Fibroblast of the aortic adventitia (primary cell): ENCODE results near the gene PJA1. TPM values are rescaled to one million over a fixed set of nuclear protein-coding genes. Genes with fewer than 3 reads are reported as not detected.

Experiments
- DNase-seq: peaks from one replicate; pipeline ENCODE4 v3.0.0-alpha.2; 2010; ENCODE audit warnings: low read depth
- H3K4me3 ChIP-seq: 2 replicates; pipeline ENCODE4 v1.5.1; 2011; ENCODE audit warnings: low read depth, mild to moderate bottlenecking, control low read depth, low read length, moderate library complexity
- total RNA-seq: library from RNA; depleted of rRNA; stranded (reverse); fragments of >200 nt; gene quantifications from 2 replicates; pipeline ENCODE4 v1.2.3, GENCODE V29; 2012; ENCODE audit warnings: low replicate concordance
- TF ChIP-seq, protein P1 (sequence below): IDR thresholded peaks from 2 replicates; pipeline ENCODE4 v1.5.1; 2011; ENCODE audit warnings: mild to moderate bottlenecking, low read length, control low read depth, inconsistent platforms; ENCODE audit not compliant: insufficient read depth

Gene PJA1
- total RNA-seq, 1 donor, result 15.7 TPM

DNA sequence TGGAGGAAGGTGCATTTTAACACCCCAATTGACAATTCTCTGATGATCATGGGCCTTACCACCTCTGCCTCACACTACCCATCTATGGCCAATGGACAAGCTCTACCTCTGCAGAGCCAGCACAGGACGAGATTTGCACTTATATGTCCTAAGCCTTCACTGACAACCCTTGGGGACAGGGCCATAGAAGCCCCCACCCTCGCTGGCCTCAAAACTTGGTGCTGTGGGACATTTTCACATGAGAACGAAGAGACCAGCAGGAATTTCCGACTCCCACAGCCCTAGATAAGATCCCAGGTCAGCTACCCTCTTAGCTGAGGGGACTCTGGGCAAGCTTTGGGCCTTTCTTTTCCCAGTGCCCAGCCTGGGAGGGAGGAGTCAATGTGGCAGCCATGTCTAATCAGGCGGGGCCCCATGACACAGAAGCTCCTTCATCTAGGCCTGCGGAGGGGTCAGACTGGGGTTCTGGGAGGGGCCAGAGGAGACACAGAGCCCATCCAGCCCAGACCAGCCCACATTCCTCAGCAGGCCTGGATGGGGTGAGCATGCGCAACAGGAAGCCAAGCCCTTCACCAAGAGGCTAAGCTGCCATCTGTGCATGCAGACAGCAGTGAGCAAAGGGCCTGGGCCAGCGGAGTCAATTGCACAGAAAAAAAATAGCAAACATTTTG, 12.1 kb downstream of the PJA1 start:
- DNase-seq, result peak; percentile 37
- TF ChIP-seq, protein P1, sequence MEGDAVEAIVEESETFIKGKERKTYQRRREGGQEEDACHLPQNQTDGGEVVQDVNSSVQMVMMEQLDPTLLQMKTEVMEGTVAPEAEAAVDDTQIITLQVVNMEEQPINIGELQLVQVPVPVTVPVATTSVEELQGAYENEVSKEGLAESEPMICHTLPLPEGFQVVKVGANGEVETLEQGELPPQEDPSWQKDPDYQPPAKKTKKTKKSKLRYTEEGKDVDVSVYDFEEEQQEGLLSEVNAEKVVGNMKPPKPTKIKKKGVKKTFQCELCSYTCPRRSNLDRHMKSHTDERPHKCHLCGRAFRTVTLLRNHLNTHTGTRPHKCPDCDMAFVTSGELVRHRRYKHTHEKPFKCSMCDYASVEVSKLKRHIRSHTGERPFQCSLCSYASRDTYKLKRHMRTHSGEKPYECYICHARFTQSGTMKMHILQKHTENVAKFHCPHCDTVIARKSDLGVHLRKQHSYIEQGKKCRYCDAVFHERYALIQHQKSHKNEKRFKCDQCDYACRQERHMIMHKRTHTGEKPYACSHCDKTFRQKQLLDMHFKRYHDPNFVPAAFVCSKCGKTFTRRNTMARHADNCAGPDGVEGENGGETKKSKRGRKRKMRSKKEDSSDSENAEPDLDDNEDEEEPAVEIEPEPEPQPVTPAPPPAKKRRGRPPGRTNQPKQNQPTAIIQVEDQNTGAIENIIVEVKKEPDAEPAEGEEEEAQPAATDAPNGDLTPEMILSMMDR, result no peak
- H3K4me3 ChIP-seq, result no peak overlapping the region

DNA sequence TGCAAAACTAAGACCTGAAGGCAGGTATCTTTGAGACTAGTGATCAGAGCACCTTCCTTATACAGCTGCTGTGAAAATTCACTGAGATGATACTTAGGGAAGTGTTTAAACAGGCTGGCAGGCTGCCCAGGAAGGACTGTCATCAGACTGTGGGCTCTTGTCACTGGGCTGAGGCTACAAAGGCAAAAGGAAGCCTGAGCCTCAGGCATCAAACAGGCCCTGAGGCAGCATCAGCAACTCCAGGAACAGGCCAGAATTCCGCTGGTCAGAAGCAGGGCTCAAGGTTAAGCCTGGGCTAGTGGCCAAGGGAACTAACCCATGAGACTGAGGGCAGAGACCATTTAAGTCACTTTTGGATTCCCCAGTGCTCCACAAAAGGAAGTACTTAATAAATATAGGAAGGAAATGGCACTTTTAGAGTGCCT, 12.8 kb downstream of the PJA1 start:
- no peak overlapping the region for H3K4me3 ChIP-seq
- DNase-seq, result no peak
- TF ChIP-seq, protein P1, result no peak

DNA sequence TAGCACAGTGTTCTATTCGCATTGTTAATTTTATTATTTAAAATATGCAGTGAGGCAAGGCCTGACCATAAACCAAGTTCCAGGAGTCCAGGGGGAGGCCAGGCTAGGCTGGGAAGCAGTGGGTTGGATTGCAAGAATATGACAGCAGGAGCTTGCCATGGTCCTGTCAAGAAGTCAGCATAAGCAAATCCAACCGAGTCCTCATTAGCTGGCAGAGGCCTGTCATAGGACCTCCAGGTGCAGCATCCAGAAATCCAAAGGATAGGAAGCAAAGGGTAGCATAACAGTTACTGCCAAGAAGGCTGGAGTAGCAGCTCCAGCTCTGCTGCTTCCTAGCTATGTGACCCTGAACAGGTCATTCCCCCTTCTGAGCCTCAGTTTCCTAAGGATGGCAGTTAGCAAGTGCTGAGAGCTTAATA, 13.4 kb downstream of the PJA1 start:
- no peak overlapping the region for H3K4me3 ChIP-seq
- no peak for DNase-seq
- TF ChIP-seq, protein P1, result no peak

DNA sequence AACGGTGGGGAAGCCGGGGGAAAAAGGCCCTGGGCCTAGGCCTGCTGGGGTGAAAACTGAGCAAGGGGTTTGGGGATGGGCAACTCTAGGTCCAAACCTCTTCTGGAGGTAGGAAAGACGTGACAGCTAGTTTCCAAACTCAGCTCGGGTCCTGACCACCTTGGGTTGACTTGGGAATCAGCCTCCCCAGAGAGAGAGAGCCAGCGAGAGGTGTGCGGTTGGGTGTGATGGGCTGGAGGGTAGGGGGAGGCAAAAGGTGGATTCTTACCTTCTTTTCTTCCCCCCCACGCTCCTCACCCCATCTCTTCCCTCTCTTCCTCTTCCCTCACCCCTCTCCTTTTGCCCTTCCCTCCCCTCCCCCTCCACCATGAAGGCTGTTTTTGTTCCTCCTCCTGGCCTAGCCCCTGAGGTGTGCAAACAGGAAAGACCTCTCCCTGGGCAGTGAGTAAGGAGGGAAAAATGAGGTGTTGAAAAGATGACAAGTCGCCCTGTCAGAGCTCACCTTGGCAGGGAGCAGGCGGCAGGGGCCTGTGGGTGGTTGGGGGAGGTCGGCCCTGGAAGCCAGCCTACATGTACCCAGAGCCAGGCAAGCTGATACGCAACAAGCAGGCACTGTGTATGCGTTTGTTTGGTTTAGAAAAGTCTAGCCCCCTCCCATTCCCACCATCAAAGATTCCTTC, 14.8 kb downstream of the PJA1 start:
- TF ChIP-seq, protein P1, result no peak
- no peak overlapping the region for H3K4me3 ChIP-seq
- DNase-seq, result peak; percentile 19

DNA sequence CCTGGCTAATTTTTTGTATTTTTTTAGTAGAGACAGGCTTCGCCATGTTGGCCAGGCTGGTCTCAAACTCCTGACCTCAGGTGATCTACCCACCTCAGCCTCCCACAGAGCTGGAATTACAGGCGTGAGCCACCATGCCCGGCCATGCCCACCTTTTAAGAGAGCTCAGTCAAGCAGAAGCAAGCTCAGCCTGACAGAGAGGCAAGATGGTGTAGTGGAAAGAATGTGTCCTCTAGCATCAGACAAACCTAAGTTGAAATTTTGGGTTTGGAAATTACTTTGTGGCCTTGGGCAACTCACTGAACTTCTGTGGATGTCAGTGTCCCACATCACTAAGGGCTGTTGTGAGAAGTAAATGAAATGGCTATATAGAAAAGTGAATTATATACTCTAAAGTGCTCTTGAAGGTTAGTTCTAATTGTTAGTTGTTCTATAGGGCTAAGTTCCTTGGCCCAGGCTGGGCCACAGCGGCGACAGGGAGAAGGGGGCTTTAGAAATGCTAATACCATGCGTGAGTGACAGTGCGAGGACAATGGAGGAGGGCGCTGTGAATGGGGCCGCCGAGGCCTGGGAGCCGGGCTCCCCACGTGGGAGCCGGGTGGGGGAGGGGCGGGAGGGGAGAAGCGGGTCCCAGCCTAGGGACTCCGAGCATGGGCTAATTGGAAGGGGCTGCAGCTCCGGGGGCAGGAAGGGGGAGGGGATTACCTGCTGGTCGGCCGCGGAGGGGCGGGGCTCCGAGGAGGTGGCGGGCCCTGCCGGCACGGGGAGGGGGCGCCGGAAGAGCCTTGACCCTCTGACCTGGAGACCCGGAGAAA, 15.6 kb downstream of the PJA1 start:
- no peak overlapping the region for H3K4me3 ChIP-seq
- DNase-seq, result no peak
- TF ChIP-seq, protein P1, result no peak

DNA sequence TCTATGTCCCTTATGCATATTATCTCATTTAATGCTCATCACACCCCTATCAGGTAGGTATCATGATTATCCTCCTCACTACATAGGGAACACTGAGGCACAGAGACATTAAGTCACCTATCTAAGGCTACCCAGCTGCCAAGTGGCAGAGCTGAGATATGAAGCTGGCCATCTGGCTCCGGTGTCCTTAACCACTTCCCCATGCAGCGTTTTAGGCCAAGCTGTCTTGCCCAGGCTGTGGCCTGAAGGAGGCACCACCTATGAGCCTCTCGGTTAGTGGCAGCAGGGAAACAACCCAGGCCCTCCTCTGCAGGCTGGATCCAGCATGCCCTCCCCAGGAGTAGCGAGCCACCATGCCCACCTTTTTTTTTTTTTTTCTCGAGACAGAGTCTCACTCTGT, 16.3 kb downstream of the PJA1 start:
- DNase-seq, result no peak

More for the DNA sequence above, 16.3 kb downstream of the PJA1 start:
- H3K4me3 ChIP-seq, result no peak overlapping the region
- TF ChIP-seq, protein P1, result no peak
